SU-DHL-6 (cell line): ENCODE measurements around the gene OGDH.
A peak's percentile ranks its signal among the peaks of the same experiment; 100 is the strongest.

ENCODE experiments used
- H2AFZ ChIP-seq: fragments of 200-600 bp; sonication (generic); 2 replicates; pipeline ENCODE4 v1.6.1; 2014; ENCODE audit warnings: low read depth, mild to moderate bottlenecking, moderate library complexity, mixed read lengths, antibody characterized with exemption, low read length; ENCODE audit not compliant: severe bottlenecking
- H3F3A ChIP-seq: fragments of 200-600 bp; shearing (Covaris generic); 2 replicates; pipeline ENCODE4 v1.6.0; 2016; ENCODE audit warnings: antibody characterized with exemption, mild to moderate bottlenecking; ENCODE audit not compliant: insufficient read depth
- H3K27ac ChIP-seq: fragments of 200-600 bp; sonication (generic); 2 replicates; pipeline ENCODE4 v1.5.1; 2016; ENCODE audit warnings: low read depth, mild to moderate bottlenecking, low read length, moderate library complexity, mixed read lengths
- H3K27me3 ChIP-seq: fragments of 200-600 bp; sonication (generic), shearing (Covaris generic); 2 replicates; pipeline ENCODE4 v1.6.0; 2014; ENCODE audit warnings: mild to moderate bottlenecking, low read length
- H3K36me3 ChIP-seq: fragments of 200-600 bp; sonication (generic); 2 replicates; pipeline ENCODE4 v1.6.1; 2014; ENCODE audit warnings: mild to moderate bottlenecking, low read length, mixed read lengths
- H3K4me2 ChIP-seq: fragments of 300-600, 200-600 bp; shearing (Covaris generic), sonication (generic); 2 replicates; pipeline ENCODE4 v1.6.0; 2014; ENCODE audit warnings: low read length, low read depth, mild to moderate bottlenecking; ENCODE audit not compliant: poor library complexity, severe bottlenecking
- H3K4me3 ChIP-seq: fragments of 200-600 bp; sonication (generic); 2 replicates; pipeline ENCODE4 v1.5.1; 2014; ENCODE audit warnings: antibody characterized with exemption, low read length, mild to moderate bottlenecking, mixed read lengths; ENCODE audit not compliant: insufficient read depth, poor library complexity, severe bottlenecking
- H3K79me2 ChIP-seq: fragments of 200-600 bp; sonication (generic); 2 replicates; pipeline ENCODE4 v1.6.1; 2014; ENCODE audit warnings: mild to moderate bottlenecking, low read length, moderate library complexity; ENCODE audit not compliant: insufficient read depth
- H3K9ac ChIP-seq: fragments of 200-600 bp; sonication (generic); 2 replicates; pipeline ENCODE4 v1.7.0; 2014; ENCODE audit warnings: mild to moderate bottlenecking, low read length
- H3K9me2 ChIP-seq: fragments of 200-600 bp; sonication (generic); replicated peaks from 2 replicates; pipeline ENCODE4 v1.6.1; 2014; ENCODE audit warnings: low read length; ENCODE audit not compliant: insufficient read depth
- H3K9me3 ChIP-seq: fragments of 200-600 bp; sonication (generic); 2 replicates; pipeline ENCODE4 v1.6.1; 2014; ENCODE audit warnings: low read length, mixed read lengths; ENCODE audit not compliant: insufficient read depth
- H4K20me1 ChIP-seq: fragments of 200-600 bp; sonication (generic); 2 replicates; pipeline ENCODE4 v1.6.1; 2014; ENCODE audit warnings: low read depth, mild to moderate bottlenecking, antibody characterized with exemption, low read length, moderate library complexity, mixed read lengths
- EZH2phosphoT487 ChIP-seq: fragments of 200-600 bp; sonication (generic), shearing (Covaris generic); conservative IDR thresholded peaks from 2 replicates; pipeline ENCODE4 v1.6.1; 2018; ENCODE audit warnings: mild to moderate bottlenecking, antibody characterized with exemption, low read length, moderate library complexity, mixed read lengths
- TF ChIP-seq, protein P1 (sequence below): fragments of 200-600 bp; sonication (generic); IDR thresholded peaks from one replicate; pipeline ENCODE4 v1.5.1; 2017; ENCODE audit warnings: antibody characterized with exemption, mild to moderate bottlenecking, low read length, moderate library complexity; ENCODE audit not compliant: insufficient read depth, poor library complexity, severe bottlenecking

Gene OGDH

DNA sequence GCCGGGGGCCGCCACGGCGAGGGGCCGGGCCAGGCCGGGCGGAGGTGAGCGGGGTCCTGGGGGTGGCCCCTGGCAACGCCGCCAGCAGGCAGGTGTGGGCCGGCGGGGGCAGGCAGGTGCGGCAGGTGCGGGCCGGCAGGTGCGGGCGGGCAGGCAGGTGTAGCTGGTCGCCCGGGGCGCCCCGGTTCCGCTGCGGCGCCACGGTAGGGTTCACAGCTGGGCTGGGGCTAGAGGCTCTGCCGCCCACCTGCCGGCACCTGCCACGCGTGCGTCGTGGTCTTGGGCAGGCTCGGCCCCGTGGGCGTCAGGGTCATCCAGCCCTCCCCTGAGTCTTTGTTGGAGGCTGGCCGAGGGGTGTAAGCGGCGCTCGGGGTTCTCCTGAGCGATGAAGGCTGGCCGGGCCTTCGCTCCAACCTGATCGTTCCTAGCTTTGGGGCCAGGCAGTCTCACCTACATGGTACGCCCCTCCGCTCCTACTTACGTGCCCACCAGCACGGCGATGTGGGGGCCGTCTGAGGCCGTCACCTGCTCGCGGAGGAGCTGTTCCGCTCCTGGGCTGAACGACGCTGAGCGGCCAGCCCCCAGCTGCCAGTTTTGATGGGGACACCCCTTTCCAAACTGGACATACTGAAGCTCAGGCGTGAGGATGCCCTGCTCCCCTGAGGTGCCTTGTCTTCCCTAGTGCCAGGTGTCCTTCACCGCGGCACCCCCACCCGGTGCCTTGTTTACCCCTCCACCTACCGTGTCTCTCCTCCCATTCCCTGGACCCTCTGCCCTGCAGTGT is 142.7 kb downstream of the OGDH start:
- Histone ChIP-seq H3K4me3 (peak overlapping the region; percentile 62), H3K27ac (peak overlapping the region; percentile 85; the same call in 1 of the 2 replicates), H2AFZ (no peak overlapping the region), H3K4me2 (peak overlapping the region; percentile 53), H3K36me3 (no peaks in the 10 kb centered on the region), H3K9me2 (no peaks in the 10 kb centered on the region), H3K27me3 (no peaks in the 10 kb centered on the region), H3K9me3 (no peaks in the 10 kb centered on the region), H4K20me1 (peaks cover 3% of the 10 kb centered on the region; the same call in 1 of the 2 replicates), H3K9ac (peak overlapping the region; percentile 29; the same call in 1 of the 2 replicates), H3K79me2 (no peaks in the 10 kb centered on the region; the same call in 1 of the 2 replicates), H3F3A (peaks cover 17% of the 10 kb centered on the region)
- TF ChIP-seq EZH2phosphoT487, result no peak
- TF ChIP-seq, protein P1, sequence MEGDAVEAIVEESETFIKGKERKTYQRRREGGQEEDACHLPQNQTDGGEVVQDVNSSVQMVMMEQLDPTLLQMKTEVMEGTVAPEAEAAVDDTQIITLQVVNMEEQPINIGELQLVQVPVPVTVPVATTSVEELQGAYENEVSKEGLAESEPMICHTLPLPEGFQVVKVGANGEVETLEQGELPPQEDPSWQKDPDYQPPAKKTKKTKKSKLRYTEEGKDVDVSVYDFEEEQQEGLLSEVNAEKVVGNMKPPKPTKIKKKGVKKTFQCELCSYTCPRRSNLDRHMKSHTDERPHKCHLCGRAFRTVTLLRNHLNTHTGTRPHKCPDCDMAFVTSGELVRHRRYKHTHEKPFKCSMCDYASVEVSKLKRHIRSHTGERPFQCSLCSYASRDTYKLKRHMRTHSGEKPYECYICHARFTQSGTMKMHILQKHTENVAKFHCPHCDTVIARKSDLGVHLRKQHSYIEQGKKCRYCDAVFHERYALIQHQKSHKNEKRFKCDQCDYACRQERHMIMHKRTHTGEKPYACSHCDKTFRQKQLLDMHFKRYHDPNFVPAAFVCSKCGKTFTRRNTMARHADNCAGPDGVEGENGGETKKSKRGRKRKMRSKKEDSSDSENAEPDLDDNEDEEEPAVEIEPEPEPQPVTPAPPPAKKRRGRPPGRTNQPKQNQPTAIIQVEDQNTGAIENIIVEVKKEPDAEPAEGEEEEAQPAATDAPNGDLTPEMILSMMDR, result no peak

DNA sequence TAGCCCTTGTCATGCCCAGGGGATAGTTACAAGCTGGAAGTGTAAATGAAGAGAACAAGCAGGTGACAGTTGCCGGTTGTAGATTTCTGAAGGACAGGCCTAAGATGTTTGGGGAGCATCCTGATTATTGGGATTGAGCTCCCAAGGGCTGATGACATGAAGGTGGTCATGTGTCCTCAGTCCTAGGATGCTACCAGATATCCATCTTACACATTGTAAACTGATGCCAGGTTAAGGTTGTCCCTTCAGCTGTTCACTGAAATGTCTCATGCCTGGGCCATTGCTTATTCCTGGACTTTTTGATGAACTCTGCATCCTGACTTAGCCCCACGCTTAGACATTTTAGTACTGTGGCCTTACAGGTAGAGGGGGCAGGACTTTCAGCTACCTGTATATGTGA is 143.6 kb downstream of the OGDH start:
- H3K9me3 ChIP-seq, result no peaks in the 10 kb centered on the region
- no peaks in the 10 kb centered on the region for H3K27me3 ChIP-seq
- no peak overlapping the region for H3K9ac ChIP-seq
- peaks cover 17% of the 10 kb centered on the region for H3F3A ChIP-seq
- peaks cover 3% of the 10 kb centered on the region; the same call in 1 of the 2 replicates for H4K20me1 ChIP-seq
- no peak overlapping the region for H3K4me3 ChIP-seq
- H3K4me2 ChIP-seq, result peak overlapping the region; percentile 53
- H3K79me2 ChIP-seq, result no peaks in the 10 kb centered on the region; the same call in 1 of the 2 replicates
- H3K27ac ChIP-seq, result no peak overlapping the region
- no peak overlapping the region for H2AFZ ChIP-seq
- H3K9me2 ChIP-seq, result no peaks in the 10 kb centered on the region
- no peak for TF ChIP-seq EZH2phosphoT487
- TF ChIP-seq, protein P1, result no peak
- no peaks in the 10 kb centered on the region for H3K36me3 ChIP-seq

- Histone ChIP-seq H3F3A (peaks cover 17% of the 10 kb centered on the region), H2AFZ (no peak overlapping the region), H3K9ac (no peak overlapping the region), H3K79me2 (no peaks in the 10 kb centered on the region; the same call in 1 of the 2 replicates), H4K20me1 (peaks cover 3% of the 10 kb centered on the region; the same call in 1 of the 2 replicates), H3K4me3 (no peak overlapping the region), H3K9me2 (no peaks in the 10 kb centered on the region), H3K36me3 (no peaks in the 10 kb centered on the region), H3K9me3 (no peaks in the 10 kb centered on the region), H3K27me3 (no peaks in the 10 kb centered on the region), H3K4me2 (no peak overlapping the region), H3K27ac (no peak overlapping the region)
- TF ChIP-seq EZH2phosphoT487, result no peak
- TF ChIP-seq, protein P1, result no peak
Observed at GRCh38 chr7:44750424-44750823, 144.0 kb downstream of the OGDH start.
